ENCODE measurements around the gene RNF138. TPM values are rescaled to one million over a fixed set of nuclear protein-coding genes. Genes with fewer than 3 reads are reported as not detected.
A peak's percentile ranks its signal among the peaks of the same experiment; 100 is the strongest.

RNF138 gene
- total RNA-seq, 1 experiment from 2014 or later: 43.6 TPM

DNA sequence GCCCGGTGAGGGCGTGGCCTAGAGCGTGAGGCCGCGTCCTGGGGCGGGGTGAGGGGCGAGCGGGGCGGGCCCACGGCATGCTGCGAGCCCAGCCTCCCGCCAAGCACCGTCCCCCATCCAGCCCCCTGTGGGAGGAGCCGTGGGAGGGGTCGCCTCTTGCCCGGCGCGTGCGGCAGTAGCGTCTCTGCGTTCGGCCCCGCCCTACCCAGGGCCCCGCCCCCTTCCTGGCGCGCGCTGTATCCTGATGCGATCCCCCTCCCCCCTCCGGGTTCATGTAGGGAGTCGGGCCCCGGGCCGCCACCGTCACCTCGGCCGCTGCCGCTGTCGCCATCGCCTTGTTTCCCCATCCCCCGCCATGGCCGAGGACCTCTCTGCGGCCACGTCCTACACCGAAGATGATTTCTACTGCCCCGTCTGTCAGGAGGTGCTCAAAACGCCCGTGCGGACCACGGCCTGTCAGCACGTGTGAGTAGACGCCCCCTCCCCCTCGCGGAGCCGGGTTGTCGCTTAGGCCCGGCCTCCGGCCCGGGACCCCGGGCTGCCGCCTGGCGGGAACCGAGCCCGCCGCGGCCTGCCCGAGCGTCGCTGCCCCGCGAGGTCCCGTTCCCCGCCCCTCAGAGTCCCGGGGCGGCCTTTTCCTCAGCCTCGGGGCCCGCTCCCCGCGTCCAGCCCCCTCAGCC, 888 bp downstream of the RNF138 start:
- H3K4me3 ChIP-seq: peak overlapping the region; percentile 87
- H3K9me3 ChIP-seq: no peaks in the 10 kb centered on the region
- H3K27me3 ChIP-seq: no peaks in the 10 kb centered on the region
- H3K36me3 ChIP-seq: peaks cover 22% of the 10 kb centered on the region
- peak; percentile 95 for DNase-seq

DNA sequence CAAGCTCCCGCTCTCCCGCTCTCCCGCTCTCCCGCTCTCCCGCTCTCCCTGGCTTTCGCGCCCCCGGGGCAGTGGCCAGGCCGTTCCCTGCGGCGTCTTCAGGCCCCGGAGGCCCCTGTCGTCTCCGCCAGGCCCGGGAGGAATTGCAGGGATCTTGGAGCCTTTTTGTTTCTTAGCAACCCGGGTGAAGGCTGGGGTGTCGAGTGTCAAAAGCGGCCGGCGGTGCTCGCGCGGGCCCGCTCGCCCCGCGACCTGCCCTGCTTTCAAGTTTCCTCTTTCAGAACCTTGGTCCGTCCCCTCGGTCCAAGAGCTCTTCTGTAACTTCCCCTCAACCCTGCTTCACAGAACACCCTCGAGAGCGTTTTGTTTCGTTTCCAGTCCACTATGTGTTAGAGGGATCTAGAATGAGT, 1.4 kb downstream of the RNF138 start:
- Histone ChIP-seq H3K27me3 (no peaks in the 10 kb centered on the region), H3K9me3 (no peaks in the 10 kb centered on the region), H3K4me3 (peak overlapping the region; percentile 87), H3K36me3 (peaks cover 22% of the 10 kb centered on the region)
- peak; percentile 29 for DNase-seq

DNA sequence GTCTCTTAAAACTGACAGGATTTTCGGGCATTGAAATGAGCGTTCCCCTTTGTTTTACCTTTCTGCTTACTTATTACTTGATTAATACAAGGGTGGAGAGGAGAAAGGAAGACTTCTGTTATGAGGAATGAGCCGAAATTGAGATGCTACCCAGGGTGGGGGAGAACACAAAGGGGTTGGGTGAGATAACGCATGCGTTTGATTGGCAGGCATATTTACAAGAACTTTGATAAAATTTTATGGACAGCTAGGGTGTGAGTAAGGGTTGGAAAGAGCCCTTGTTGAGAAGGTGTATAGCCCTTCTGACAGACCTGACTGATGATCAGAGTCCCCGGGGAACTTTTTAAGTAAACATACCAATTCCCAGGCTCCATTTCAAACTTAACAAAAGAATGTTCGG, 1.8 kb downstream of the RNF138 start:
- no peak for DNase-seq
- Histone ChIP-seq H3K4me3 (peak overlapping the region; percentile 87), H3K27me3 (no peaks in the 10 kb centered on the region), H3K9me3 (no peaks in the 10 kb centered on the region), H3K36me3 (peaks cover 22% of the 10 kb centered on the region)

DNA sequence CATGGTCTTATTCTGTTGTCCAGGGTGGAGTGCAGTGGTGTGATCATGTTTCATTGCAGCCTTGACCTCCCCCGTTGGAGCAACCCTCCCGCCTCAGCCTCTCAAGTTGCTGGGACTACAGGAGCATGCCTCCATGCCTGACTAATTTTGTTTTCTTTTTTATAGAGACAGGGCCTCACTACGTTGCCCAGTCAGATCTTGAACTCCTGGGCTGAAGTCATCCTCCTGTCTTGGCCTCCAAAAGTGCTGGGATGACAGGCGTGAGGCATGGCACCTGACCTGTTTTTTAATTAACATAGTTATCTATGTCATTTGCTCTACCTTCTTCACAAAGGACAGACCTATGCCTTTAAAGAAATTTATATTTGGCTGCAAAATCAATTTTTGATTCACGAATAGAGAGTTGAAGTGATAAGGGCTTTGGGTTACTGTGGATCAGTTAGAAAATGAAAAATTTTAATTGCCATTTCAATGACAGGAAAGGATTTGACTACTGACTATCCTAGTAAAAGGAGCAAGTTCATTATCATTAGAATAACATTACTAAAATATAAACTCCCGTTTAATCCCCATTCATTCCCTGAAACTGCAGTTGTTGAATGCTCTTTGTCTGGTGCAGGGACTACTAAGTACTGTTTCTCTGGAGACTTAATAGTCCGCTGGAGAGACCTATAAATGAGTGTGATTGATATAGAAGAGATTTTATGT, 3.7 kb downstream of the RNF138 start:
- H3K27me3 ChIP-seq: no peaks in the 10 kb centered on the region
- H3K9me3 ChIP-seq: no peaks in the 10 kb centered on the region
- H3K36me3 ChIP-seq: peaks cover 22% of the 10 kb centered on the region
- H3K4me3 ChIP-seq: no peak overlapping the region; the same call in 1 of the 2 replicates
- DNase-seq: no peak

DNA sequence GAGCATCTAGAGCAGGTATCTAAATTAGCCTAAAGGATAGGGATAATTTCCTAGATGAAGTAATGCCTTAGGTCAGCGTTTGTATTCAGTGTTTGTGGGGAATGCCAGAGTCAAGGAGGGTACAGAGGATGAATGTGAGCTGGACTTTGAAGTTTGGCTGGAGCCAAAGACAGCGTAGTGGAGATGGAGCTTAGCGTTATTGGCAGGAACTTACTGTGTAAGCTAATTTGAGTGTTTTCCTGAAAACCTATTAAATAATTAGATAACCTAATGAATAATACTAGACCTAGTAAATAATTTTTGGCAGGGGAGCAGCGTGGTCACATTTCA, 4.2 kb downstream of the RNF138 start:
- peaks cover 22% of the 10 kb centered on the region for H3K36me3 ChIP-seq
- DNase-seq: no peak
- H3K9me3 ChIP-seq: no peaks in the 10 kb centered on the region

DNA sequence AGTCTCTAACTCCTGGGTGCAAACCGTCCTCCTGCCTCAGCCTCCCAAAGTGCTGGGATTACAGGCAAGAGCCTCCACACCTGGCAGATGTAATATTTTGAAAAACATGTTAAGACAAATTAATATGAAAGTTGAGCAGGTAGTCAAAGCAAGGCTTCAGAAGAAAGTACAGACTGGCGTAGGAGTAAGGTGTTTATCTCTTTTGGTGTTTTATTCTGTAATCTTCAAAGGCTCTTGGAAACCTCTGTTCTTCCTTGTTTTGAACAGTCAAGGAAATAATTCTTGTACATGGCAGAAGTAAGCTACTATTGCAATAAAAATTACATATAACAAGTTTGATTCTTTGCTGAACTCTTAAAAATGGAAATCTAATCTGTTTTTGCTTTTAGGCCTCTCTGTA, 5.3 kb downstream of the RNF138 start:
- no peak overlapping the region for H3K4me3 ChIP-seq
- no peak for DNase-seq
- peaks cover 22% of the 10 kb centered on the region for H3K36me3 ChIP-seq
- no peaks in the 10 kb centered on the region for H3K9me3 ChIP-seq
- no peaks in the 10 kb centered on the region for H3K27me3 ChIP-seq

More for the DNA sequence above, 4.2 kb downstream of the RNF138 start:
- H3K27me3 ChIP-seq: no peaks in the 10 kb centered on the region
- H3K4me3 ChIP-seq: no peak overlapping the region

DNA sequence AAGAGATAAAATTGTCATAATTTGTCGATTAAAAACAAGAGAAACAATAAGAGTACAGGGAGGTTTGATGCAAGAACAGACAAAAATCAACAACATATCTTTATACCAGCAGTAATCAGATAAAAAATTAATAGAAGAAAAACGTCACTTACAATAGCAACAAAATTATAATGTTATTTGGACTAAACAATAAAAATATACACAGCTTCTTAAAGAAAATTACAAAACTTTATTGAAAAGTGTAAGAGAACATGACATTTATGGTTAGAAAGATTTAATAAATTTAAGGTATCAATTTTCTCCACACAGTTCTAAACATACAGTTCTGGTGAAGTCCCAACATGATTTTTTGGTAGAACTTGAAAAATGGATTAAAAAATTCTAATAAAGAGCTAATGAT, 12.8 kb downstream of the RNF138 start:
- Histone ChIP-seq H3K36me3 (peaks cover 10% of the 10 kb centered on the region), H3K27me3 (no peaks in the 10 kb centered on the region), H3K9me3 (no peaks in the 10 kb centered on the region), H3K4me3 (no peak overlapping the region)
- no peak for DNase-seq

DNA sequence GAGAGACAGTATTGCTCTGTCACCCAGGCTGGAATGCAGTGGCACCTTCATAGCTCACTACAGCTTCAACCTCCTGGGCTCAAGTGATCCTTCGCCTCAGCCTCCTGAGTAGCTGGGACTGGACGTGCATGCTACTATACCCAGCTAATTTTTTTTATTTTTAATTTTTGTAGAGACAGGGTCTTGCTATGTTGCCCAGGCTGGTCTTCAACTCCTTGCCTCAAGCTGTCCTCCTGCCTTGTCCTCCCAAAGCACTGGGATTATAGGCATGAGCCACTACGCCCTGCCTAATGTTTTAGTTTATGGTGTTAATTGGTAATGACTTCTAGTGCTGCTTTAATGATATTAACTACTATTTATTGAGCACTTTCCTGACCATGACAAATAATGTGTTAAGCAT, 18.3 kb downstream of the RNF138 start:
- Histone ChIP-seq H3K36me3 (peaks cover 28% of the 10 kb centered on the region), H3K4me3 (no peak overlapping the region), H3K9me3 (no peaks in the 10 kb centered on the region), H3K27me3 (no peaks in the 10 kb centered on the region)
- no peak for DNase-seq

DNA sequence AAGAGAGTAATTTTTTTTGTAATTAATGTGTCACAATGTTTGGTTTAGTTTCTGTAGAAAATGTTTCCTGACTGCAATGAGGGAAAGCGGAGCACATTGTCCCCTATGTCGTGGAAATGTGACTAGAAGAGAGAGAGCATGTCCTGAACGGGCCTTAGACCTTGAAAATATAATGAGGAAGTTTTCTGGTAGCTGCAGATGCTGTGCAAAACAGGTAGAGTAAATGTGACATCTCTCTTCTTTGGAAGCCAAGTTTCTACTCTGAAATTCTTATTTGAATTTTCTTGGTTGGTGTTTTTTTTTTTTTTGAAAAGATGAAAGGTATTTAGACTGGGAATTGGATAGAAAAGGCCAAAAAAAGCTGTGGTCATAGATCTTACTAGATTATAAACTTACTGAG, 20.0 kb downstream of the RNF138 start:
- no peaks in the 10 kb centered on the region for H3K9me3 ChIP-seq
- H3K4me3 ChIP-seq: no peak overlapping the region
- peaks cover 32% of the 10 kb centered on the region for H3K36me3 ChIP-seq
- no peaks in the 10 kb centered on the region for H3K27me3 ChIP-seq
- no peak for DNase-seq

DNA sequence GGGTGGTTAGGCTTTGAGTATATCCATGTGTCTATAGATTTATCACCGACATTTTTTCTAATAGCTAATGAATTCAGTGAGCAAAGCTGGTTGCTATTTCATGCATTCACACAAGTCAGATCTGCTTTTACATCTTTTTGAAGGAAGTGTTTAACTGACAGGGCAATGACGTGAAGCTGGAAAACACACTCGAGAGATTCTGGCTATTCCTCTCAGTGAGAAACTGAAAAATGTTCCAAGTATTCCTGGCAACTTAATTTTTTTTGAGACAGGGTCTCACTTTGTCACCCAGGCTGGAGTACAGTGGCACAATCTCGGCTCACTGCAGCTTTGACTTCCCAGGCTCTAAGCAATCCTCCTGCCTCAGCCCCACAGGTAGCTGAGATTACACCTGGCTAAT, 21.2 kb downstream of the RNF138 start:
- DNase-seq: no peak
- Histone ChIP-seq H3K9me3 (no peaks in the 10 kb centered on the region), H3K4me3 (no peak overlapping the region), H3K27me3 (no peaks in the 10 kb centered on the region), H3K36me3 (peaks cover 39% of the 10 kb centered on the region)

DNA sequence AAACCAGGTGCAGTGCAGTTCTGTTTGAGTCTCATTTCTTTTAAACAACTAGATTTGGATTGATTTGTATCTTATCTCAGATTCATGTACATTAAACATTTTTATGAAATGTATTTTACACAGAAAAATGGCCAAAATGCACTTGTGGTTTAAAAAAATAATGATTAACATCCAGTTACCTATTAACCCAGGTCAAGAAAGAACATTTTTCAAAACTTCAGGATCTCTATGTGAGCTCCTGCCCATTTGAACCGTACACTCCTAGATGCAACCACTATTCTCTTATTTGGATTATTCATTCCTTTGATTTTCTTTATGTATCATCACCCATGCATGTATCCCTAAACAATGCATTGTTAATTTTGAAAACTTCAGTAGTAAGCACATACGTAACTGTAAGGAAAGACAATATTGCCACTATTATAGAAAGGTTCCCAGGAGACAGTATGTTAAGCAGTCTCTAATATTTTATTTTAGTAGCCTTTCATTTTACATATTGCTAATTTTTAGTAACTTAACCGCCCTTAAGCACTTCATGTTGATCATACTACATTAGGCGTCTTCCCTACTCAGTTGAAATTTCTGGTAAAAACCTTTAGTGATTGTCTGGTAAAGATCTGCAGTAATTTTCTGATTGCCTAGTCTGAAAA, 22.7 kb downstream of the RNF138 start:
- peaks cover 46% of the 10 kb centered on the region for H3K36me3 ChIP-seq
- no peaks in the 10 kb centered on the region for H3K9me3 ChIP-seq
- no peak for DNase-seq
- H3K27me3 ChIP-seq: no peaks in the 10 kb centered on the region
- no peak overlapping the region for H3K4me3 ChIP-seq

DNA sequence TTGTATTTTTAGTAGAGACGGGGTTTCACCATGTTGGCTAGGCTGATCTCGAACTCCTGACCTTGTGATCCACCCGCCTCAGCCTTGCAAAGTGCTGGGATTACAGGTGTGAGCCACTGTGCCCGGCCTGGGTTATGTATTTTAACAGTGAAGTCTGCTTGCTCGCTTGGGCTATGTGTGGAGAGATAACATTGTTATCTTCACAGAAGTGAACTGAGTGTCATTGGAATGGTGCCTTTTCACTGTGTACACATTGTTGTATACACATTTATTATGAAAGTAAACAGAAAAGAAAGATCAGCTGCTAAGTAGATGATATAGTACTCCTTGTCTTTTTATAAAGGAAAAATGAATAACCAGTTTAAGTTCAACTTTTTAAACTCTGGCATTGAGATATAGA, 30.4 kb downstream of the RNF138 start:
- Histone ChIP-seq H3K27me3 (no peaks in the 10 kb centered on the region), H3K4me3 (no peak overlapping the region), H3K9me3 (no peaks in the 10 kb centered on the region), H3K36me3 (peaks cover 64% of the 10 kb centered on the region)
- DNase-seq: no peak

DNA sequence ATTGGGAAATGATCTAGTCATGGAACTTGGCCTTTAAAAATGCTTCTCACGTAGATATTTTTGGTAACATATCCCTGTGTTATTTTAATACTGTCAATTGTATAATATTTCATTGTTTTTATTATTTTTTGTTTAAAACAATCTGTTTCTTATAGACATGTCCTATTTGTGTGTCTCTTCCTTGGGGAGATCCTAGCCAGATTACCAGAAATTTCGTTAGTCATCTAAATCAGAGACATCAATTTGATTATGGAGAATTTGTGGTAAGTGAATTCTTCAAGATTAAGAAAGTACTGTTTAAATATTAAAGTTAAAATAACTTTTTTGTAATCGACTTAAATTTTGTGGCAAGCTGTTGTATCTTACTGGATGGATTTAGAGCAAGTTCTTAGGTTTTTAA, 34.9 kb downstream of the RNF138 start:
- Histone ChIP-seq H3K9me3 (no peaks in the 10 kb centered on the region), H3K4me3 (no peak overlapping the region), H3K27me3 (no peaks in the 10 kb centered on the region), H3K36me3 (peaks cover 77% of the 10 kb centered on the region)
- no peak for DNase-seq

DNA sequence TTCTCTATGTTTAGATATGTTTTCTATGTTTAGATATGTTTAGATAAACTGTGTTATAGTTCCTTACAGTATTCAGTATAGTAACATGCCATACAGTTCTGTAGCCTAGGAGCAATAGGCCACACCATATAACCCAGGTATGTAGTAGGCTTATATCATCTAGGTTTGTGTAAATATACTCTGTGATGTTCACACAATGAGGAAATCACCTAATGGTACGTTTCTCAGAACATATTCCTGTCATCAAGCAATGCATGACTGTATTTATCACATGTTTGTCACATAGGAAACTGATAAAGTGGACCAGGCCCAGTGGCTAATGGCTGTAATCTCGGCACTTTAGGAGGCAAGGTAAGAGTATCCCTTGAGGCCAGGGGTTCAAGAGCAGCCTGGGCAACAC, 44.0 kb downstream of the RNF138 start:
- H3K9me3 ChIP-seq: no peaks in the 10 kb centered on the region
- no peak overlapping the region for H3K4me3 ChIP-seq
- H3K36me3 ChIP-seq: peaks cover 16% of the 10 kb centered on the region
- no peak for DNase-seq
- no peaks in the 10 kb centered on the region for H3K27me3 ChIP-seq

DNA sequence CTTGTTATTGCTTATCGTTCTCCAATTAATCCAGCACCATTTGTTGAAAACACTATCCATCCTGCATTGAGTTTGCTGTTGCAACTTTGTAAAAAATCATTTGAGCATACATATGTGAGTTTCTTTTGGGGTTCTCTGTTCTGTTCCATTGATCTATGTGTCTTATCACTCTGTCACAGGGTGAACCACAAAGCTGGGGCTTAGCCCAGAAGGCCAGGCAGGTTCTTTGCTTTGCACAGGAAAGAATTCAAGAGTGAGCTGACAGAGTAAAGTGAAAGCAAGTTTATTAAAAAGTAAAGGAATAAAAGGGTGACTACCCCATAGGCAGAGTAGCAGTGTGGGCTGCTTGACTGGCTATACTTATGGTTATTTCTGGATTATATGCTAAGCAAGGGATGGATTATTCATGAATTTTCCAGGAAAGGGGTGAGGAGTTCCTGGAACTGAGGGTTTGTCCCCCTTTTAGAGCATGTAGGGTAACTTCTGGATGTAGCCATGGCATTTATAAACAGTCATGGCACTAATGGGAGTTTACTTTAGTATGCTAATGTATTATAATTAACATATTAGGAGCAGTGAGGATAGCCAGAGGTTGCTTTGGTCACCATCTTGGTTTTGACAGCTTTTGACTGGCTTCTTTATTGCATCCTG, 46.8 kb downstream of the RNF138 start:
- Histone ChIP-seq H3K4me3 (no peak overlapping the region), H3K36me3 (no peaks in the 10 kb centered on the region; the same call in none of the 2 replicates), H3K27me3 (no peaks in the 10 kb centered on the region), H3K9me3 (no peaks in the 10 kb centered on the region)
- no peak for DNase-seq

DNA sequence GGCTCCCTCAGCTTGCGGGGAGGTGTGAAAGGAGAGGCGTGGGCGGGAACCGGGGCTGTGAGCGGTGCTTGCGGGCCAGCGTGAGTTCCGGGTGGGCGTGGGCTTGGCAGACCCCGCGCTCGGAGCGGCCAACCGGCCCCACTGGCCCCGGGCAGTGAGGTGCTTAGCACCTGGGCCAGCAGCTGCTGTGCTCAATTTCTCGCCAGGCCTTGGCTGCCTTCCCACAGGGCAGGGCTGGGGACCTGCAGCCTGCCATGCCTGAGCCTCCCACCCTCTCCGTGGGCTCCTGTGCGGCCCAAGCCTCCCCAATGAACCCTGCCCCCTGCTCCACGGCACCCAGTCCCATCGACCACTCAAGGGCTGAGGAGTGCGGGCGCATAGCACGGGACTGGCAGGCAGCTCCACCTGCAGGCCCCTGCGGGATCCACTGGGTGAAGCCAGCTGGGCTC, 48.2 kb downstream of the RNF138 start:
- DNase-seq: no peak
- Histone ChIP-seq H3K4me3 (no peak overlapping the region), H3K36me3 (no peaks in the 10 kb centered on the region; the same call in 1 of the 2 replicates), H3K27me3 (no peaks in the 10 kb centered on the region), H3K9me3 (no peaks in the 10 kb centered on the region)

DNA sequence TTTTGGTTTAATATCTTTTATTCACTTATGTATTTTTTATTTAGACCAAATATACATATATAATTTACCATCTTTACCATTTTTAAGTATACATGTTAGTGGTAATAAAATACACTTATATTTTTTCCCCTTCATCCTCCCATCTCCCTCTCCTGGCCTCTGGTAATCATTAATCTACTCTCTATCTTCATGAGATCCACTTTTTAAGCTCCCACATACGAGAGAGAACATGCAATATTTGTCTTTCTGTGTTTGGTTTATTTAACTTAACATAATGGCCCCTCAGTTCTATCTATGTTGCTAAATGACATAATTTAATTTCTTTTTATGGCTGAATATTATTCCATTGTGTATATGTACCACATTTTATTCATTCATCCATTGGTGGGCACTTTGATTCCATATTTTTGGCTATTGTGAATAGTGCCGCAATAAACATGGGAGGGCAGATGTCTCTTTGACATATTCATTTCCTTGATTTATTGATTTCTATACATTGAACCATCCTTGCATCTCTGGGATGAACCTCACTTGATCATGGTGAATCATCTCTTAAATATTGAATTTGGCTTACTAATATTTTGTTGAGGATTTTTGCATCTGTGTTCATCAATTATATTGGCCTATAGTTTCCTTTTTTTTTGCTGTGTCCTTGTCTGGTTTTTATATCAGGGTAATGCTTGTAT, 56.7 kb downstream of the RNF138 start:
- H3K9me3 ChIP-seq: no peaks in the 10 kb centered on the region
- H3K4me3 ChIP-seq: no peak overlapping the region
- H3K36me3 ChIP-seq: no peaks in the 10 kb centered on the region
- no peaks in the 10 kb centered on the region for H3K27me3 ChIP-seq
- DNase-seq: no peak
